ENCODE data around the gene P2RY13. TPM values are rescaled to one million over a fixed set of nuclear protein-coding genes. Genes with fewer than 3 reads are reported as not detected.
A peak's percentile ranks its signal among the peaks of the same experiment; 100 is the strongest.

P2RY13 gene
- total RNA-seq, 1 donor from 2014 or later, result not detected

GRCh38 chr3:151321526-151321925, 7.8 kb downstream of the P2RY13 start:
- no peaks in the 10 kb centered on the region for H3K4me1 Mint-ChIP-seq (ENCODE audit: unreplicated experiment)
- DNase-seq (ENCODE audit: extremely low spot score, unreplicated experiment), result no peak
- H3K4me3 Mint-ChIP-seq, result no peak overlapping the region
- H3K9me3 Mint-ChIP-seq, result peaks cover 10% of the 10 kb centered on the region
- TF ChIP-seq, protein P1, sequence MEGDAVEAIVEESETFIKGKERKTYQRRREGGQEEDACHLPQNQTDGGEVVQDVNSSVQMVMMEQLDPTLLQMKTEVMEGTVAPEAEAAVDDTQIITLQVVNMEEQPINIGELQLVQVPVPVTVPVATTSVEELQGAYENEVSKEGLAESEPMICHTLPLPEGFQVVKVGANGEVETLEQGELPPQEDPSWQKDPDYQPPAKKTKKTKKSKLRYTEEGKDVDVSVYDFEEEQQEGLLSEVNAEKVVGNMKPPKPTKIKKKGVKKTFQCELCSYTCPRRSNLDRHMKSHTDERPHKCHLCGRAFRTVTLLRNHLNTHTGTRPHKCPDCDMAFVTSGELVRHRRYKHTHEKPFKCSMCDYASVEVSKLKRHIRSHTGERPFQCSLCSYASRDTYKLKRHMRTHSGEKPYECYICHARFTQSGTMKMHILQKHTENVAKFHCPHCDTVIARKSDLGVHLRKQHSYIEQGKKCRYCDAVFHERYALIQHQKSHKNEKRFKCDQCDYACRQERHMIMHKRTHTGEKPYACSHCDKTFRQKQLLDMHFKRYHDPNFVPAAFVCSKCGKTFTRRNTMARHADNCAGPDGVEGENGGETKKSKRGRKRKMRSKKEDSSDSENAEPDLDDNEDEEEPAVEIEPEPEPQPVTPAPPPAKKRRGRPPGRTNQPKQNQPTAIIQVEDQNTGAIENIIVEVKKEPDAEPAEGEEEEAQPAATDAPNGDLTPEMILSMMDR (conservative IDR thresholded peaks at IDR 0.05), result no peak
- no peaks in the 10 kb centered on the region for H3K36me3 Mint-ChIP-seq
- no peak overlapping the region for H3K27ac Mint-ChIP-seq
- no peaks in the 10 kb centered on the region for H3K27me3 Mint-ChIP-seq

GRCh38 chr3:151320131-151320530, 9.2 kb downstream of the P2RY13 start:
- no peaks in the 10 kb centered on the region for H3K4me1 Mint-ChIP-seq (ENCODE audit: unreplicated experiment)
- no peaks in the 10 kb centered on the region for H3K36me3 Mint-ChIP-seq
- DNase-seq (ENCODE audit: extremely low spot score, unreplicated experiment), result no peak
- TF ChIP-seq, protein P1 (conservative IDR thresholded peaks at IDR 0.05), result no peak
- peak overlapping the region; percentile 27 for H3K27ac Mint-ChIP-seq
- no peaks in the 10 kb centered on the region for H3K27me3 Mint-ChIP-seq
- H3K9me3 Mint-ChIP-seq, result peaks cover 10% of the 10 kb centered on the region
- no peak overlapping the region for H3K4me3 Mint-ChIP-seq

- TF ChIP-seq, protein P1 (conservative IDR thresholded peaks at IDR 0.05), result no peak
- no peaks in the 10 kb centered on the region for H3K36me3 Mint-ChIP-seq
- no peak for DNase-seq (ENCODE audit: extremely low spot score, unreplicated experiment)
- peak overlapping the region; percentile 27 for H3K27ac Mint-ChIP-seq
- peaks cover 10% of the 10 kb centered on the region for H3K9me3 Mint-ChIP-seq
- H3K27me3 Mint-ChIP-seq, result no peaks in the 10 kb centered on the region
- H3K4me3 Mint-ChIP-seq, result no peak overlapping the region
- no peaks in the 10 kb centered on the region for H3K4me1 Mint-ChIP-seq (ENCODE audit: unreplicated experiment)
These were observed 9.7 kb downstream of the P2RY13 start for GRCh38 chr3:151319628-151320027.

DNA sequence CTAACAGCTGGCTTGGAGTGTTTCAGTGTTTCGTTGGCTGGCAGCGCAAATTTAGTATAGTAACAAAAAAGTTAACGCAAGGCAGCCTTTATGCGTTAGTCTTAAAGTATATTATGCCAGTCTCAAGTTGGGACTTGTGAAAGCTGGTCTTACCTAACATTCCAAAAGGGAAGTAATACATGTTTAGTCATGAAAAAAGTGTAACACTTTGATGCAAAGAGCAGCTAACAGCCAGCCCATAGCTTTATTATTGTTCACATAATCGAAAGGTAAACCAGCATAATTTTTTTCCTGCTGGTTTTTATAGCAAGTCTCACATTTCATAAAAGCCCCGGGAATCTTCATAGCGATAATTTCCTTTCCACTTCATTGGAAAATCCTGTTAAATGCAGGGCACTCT, 10.4 kb downstream of the P2RY13 start:
- TF ChIP-seq, protein P1 (conservative IDR thresholded peaks at IDR 0.05), result no peak
- Mint-ChIP-seq H3K27me3 (no peaks in the 10 kb centered on the region), H3K4me1 (ENCODE audit: unreplicated experiment) (no peaks in the 10 kb centered on the region), H3K4me3 (no peak overlapping the region), H3K9me3 (peaks cover 10% of the 10 kb centered on the region), H3K36me3 (no peaks in the 10 kb centered on the region), H3K27ac (no peak overlapping the region)
- DNase-seq (ENCODE audit: extremely low spot score, unreplicated experiment), result no peak

DNA sequence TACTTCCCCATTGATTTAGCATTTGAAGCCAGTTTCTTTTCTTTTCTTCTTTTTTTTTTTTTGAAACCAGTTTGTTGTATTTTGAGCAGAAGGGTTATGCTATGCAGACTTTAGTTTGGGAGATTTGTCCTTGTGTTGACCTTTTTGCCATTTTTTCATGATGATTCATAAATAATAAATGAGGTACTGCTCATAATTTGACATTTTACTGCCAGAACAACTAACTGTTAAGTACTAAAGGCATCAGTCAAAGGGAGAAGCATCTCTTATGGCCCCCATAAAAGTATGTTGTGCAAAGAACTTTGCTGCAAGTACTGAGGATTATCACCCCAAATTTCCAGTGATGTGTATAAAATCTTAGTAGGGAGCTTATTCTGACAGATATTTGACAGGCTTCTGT, 11.0 kb downstream of the P2RY13 start:
- H3K36me3 Mint-ChIP-seq, result no peaks in the 10 kb centered on the region
- no peaks in the 10 kb centered on the region for H3K27me3 Mint-ChIP-seq
- H3K9me3 Mint-ChIP-seq, result peaks cover 10% of the 10 kb centered on the region
- peak overlapping the region; percentile 32 for H3K4me3 Mint-ChIP-seq
- TF ChIP-seq, protein P1 (conservative IDR thresholded peaks at IDR 0.05), result no peak
- no peaks in the 10 kb centered on the region for H3K4me1 Mint-ChIP-seq (ENCODE audit: unreplicated experiment)
- H3K27ac Mint-ChIP-seq, result peak overlapping the region; percentile 44
- DNase-seq (ENCODE audit: extremely low spot score, unreplicated experiment), result no peak

Data from type B pancreatic cell (in vitro differentiated cells).